ENCODE measurements around the gene JAKMIP3.
"Not testable (repeated sequence)": the region's sequence is repeated elsewhere in the genome, so short reads cannot be mapped to it uniquely, and the experiment has no call there.

Gene JAKMIP3

DNA sequence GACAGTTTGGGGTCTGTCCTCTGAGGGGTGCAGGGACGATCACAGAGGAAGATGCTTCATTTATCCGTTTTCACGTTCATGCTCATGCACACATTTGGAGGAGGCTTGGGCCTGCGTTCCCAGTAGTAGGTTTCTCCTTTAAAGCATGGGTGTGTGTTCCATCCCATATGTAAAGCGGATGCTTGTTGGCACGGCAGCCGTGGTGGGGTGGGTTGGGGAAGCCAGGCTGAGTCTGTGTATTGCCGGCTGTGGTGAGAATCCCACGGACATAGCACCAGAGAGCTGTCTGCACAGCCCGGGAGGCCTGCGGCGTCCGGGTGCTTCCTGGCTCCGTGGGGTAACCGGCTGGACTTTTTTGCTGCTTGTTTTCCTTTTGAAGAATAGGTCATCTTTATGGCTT lies 440 bp downstream of the JAKMIP3 start:
- no peak for DNase-seq (ENCODE audit: low read depth)

- no peak for DNase-seq (ENCODE audit: low read depth)
These were observed 1.1 kb downstream of the JAKMIP3 start for GRCh38 chr10:132066812-132067211.

GRCh38 chr10:132068431-132069121 lies 2.8 kb downstream of the JAKMIP3 start:
- DNase-seq (ENCODE audit: low read depth) = no peak

DNA sequence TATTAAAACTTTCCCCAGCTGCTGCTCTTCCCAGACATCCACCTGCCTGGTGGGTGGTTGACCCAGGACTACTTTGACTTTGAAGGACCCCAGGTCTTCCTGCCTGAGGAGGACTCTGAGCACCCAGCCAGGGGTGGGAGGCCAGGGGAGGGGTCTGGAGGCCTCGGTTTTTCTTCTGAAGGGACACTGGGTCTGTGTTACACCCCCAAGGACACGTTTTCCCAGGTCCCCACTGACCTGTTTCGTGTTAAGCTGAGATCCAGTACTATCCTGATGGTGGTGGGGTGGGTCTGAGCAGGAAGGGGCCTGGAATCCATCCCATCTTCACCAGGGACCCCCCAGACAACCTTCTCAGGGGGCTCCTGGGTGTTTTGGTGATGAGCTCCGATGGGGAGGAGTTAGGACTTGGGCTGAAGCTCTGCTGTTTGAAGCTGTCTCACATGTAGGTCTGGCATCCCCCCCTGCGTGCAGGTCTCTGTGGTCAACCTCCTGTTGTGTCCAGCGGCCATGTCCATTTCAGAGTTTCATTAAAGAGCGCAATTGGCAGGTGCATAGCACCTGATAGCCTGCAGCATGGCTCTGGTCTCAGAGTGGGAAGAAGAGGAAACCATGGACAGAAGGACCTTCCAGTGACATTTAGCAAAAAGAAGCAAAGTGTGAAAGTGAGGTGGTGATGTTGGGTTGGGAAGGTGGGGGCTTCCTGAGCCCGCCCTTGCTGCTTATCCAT lies 3.5 kb downstream of the JAKMIP3 start:
- DNase-seq (ENCODE audit: low read depth) = no peak

DNA sequence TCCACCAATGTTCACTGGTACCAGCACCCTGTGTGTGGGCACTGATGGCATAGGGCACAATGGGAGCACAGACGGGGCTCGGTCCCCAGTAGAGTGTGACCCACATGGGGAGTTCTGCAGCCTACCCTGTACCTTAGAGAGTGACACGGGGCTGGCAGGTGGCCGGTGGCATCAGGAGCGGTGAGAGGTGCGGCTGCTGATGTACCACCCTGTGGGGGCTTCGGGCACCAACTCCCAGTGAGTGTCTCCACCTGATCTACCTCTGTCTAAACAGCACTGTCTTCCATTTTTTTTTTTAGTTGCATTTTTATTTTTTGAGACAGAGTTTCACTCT lies 4.1 kb downstream of the JAKMIP3 start:
- DNase-seq (ENCODE audit: low read depth) = no peak

- no peak for DNase-seq (ENCODE audit: low read depth)
These were observed 5.0 kb downstream of the JAKMIP3 start for GRCh38 chr10:132070724-132071123.

DNA sequence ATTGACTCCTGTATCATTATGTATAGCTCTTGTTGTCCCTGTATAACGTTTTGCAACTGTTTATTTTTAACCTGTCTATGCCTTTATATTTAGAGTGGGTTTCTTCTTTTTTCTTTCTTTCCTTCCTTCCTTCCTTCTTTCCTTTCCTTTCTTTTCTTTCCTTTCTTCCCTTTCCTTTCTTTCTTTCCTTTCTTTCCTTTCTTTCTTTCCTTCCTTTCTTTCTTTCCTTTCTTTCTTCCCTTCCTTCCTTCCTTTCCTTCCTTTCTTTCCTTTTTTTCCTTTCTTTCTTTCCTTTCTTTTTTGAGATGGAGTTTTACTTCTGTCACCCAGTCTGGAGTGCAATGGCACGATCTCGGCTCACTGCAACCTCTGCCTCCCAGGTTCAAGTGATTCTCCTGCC lies 5.9 kb downstream of the JAKMIP3 start:
- DNase-seq (ENCODE audit: low read depth) = no peak

- DNase-seq (ENCODE audit: low read depth) = no peak
These were observed 10.3 kb downstream of the JAKMIP3 start for GRCh38 chr10:132075909-132076577.

- DNase-seq (ENCODE audit: low read depth) = no peak
These were observed 10.9 kb downstream of the JAKMIP3 start for GRCh38 chr10:132076578-132077081.

DNA sequence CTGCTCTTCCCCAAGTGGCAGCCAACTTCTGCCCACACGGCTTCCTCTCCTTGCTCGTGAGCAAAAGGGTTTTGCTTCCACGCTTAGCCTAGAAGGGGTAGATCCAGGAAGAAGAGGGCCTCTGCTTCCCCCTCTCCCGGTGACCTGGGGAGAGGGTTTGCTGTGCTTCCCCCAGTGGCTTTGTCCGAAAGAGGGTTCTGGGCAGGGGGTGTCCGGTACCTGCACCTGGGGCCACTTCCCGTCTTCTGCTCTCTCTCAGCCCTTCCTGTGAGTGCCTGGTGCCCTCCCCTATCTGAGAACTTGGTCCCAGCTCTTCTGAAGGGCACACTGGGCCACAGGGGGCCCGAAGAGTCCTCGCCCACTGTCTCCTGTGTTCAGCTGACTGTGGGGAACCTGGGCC lies 11.3 kb downstream of the JAKMIP3 start:
- DNase-seq (ENCODE audit: low read depth) = no peak

GRCh38 chr10:132078746-132079345 lies 13.1 kb downstream of the JAKMIP3 start:
- no peak for DNase-seq (ENCODE audit: low read depth)

DNA sequence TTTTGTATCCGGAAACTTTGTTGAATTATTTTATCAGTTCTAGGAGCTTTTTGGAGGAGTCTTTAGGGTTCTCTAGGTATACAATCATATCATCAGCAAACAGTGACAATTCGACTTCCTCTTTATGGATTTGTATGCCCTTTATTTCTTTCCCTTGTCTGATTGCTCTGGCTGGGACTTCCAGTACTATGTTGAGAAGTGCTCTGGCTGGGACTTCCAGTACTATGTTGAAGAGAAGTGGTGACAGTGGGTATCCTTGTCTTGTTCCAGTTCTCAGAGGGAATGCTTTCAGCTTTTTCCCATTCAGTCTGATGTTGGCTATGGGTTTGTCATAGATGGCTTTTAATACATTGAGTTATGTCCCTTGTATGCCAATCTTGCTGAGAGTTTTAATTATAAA lies 18.6 kb downstream of the JAKMIP3 start:
- not testable (repeated sequence) for DNase-seq (ENCODE audit: low read depth)

DNA sequence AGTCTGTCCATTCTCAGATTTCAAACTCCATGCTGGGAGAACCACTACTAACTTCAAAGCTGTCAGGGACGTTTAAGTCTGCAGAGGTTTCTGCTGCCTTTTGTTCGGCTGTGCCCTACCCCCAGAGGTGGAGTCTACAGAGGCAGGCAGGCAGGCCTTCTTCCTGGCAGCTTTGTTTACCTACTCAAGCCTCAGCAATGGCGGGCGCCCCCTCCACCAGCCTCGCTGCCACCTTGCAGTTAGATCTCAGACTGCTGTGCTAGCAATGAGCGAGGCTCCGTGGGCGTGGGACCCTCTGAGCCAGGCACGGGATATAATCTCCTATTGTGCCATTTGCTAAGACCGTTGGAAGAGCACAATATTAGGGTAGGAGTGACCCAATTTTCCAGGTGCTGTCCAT lies 27.5 kb downstream of the JAKMIP3 start:
- not testable (repeated sequence) for DNase-seq (ENCODE audit: low read depth)

DNA sequence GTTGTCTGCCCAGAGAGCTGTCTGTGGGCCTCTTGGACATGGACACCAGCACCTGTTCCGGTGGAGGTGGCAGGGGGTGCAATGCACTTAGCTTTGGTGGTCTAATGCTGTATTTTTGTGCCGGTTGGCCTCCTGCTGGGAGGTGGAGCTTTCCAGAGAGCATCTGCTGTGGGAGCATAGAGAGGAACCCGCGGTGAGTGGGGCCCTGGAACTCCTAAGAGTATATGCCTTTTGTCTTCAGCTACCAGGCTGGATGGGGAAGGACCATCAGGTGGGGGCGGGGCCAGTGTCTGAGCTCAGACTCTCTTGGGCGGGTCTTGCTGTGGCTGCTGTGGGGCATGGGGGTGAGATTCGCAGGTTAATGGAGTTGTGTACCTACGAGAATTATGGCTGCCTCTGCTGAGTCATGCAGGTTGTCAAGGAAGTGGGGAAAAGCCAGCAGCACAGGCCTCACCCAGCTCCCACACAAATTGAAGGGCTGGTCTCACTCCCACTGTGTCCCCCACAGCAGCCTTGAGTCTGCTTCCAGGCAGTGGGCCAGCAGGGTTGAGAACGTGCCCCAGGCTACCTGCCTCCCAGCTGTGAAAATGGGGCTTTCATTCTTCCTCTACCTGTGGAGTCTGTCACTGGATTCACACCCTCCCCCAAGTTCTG lies 29.0 kb downstream of the JAKMIP3 start:
- no peak for DNase-seq (ENCODE audit: low read depth)

- DNase-seq (ENCODE audit: low read depth) = no peak
These were observed 29.8 kb downstream of the JAKMIP3 start for GRCh38 chr10:132095403-132096113.

GRCh38 chr10:132096223-132096622 lies 30.5 kb downstream of the JAKMIP3 start:
- DNase-seq (ENCODE audit: low read depth) = peak; percentile 52

- DNase-seq (ENCODE audit: low read depth) = no peak
These were observed 31.2 kb downstream of the JAKMIP3 start for GRCh38 chr10:132096863-132097478.

DNA sequence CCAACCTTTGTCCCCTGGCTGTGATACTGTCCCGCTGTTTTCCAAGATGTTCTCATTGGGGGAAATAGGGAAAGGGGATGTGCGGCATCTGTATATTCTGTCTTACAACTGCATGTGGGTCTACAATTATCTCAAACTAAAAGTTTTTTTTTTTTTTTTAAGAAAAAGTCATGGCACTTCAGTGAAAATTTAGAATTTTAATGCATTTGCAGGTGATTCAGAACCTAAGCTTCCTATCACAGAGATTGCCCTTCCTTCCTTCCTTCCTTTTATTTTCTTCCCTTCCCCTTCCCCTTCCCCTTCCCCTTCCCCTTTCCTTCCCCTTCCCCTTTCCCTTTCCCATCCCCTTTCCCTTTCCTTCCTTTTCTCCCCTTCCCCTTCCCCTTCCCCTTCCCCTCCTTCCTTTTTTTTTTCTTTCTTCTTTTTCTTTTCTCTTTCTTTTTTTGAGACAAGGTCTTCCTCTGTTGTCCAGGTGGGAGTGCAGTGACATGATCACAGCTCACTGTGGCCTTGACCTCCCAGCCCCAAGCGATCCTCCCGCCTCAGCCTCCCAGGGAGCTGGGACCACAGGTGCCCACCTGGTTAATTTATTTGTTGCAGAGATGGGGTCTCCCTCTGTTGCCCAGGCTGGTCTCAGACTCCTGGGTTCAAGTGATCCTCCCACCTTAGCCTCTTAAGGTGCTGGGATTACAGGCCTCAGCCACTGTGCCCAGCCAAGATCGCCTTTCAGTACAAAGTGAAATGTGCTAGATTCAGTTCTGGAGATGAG lies 32.0 kb downstream of the JAKMIP3 start:
- no peak for DNase-seq (ENCODE audit: low read depth)

DNA sequence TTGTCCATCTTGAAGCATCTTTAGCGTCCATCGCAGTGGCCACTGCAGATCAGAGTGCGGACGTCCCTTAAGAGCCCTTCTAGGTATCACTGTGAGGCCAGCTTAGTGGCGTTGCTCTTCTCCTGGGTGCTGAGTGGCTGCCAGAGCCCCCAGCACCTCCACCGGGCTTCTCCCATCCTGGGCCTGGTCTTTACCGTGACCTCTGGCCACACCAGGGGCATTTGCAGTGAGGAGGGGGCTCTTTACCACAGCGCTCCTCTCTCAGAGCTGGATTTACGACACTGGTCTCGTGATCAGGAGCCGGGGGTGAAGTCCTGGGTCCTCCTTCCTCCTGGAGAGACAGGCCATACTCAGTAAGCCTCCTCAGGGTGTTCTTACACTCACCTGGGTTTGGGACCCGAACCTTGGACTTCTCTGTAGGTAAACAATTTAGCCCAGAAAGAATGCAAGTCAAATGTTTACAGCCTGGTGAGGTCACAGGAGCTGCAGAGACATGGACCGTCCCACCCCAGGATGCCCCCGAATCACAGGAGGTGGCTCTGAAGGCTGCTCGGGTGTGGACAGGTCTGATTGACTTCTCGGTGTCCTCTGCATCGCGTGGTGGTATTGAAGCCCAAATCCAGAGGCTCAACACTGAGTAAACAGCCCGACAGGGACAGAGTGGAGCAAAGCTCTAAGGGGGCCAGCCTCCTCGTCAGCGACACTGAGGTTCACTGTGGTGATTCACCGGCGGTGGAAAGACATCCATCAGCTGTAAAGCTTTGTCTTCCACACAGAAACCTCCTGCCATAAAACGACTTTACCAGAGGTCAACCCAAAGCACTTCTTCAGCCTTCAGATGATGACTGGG lies 33.0 kb downstream of the JAKMIP3 start:
- DNase-seq (ENCODE audit: low read depth) = peak; percentile 6

Measured in ELR (cell line).